ENCODE results near the gene ACOXL.

DNA sequence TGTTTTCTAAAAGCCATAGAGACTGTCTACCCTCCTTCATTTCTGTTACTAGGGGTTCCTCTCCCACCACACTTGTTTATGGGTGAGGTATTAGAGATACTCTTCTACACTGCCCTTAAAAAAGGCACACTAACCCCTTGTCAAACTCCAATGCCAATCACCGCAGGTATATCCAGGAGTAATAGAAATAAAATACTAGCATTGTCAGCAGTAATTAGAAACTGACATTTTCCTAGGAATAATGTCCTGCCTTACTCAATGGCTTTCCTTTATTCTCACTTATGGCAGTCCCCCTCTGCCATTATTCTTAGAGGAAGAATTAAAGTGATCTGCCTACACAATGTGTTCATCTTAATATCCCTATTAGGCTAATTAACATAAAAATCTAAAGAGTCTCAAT is 49.5 kb upstream of the ACOXL start:
- TF ChIP-seq, protein P1, sequence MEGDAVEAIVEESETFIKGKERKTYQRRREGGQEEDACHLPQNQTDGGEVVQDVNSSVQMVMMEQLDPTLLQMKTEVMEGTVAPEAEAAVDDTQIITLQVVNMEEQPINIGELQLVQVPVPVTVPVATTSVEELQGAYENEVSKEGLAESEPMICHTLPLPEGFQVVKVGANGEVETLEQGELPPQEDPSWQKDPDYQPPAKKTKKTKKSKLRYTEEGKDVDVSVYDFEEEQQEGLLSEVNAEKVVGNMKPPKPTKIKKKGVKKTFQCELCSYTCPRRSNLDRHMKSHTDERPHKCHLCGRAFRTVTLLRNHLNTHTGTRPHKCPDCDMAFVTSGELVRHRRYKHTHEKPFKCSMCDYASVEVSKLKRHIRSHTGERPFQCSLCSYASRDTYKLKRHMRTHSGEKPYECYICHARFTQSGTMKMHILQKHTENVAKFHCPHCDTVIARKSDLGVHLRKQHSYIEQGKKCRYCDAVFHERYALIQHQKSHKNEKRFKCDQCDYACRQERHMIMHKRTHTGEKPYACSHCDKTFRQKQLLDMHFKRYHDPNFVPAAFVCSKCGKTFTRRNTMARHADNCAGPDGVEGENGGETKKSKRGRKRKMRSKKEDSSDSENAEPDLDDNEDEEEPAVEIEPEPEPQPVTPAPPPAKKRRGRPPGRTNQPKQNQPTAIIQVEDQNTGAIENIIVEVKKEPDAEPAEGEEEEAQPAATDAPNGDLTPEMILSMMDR (tag by site-specific recombination; IDR thresholded peaks at IDR 0.05) = no peak
- TF ChIP-seq, protein P2, sequence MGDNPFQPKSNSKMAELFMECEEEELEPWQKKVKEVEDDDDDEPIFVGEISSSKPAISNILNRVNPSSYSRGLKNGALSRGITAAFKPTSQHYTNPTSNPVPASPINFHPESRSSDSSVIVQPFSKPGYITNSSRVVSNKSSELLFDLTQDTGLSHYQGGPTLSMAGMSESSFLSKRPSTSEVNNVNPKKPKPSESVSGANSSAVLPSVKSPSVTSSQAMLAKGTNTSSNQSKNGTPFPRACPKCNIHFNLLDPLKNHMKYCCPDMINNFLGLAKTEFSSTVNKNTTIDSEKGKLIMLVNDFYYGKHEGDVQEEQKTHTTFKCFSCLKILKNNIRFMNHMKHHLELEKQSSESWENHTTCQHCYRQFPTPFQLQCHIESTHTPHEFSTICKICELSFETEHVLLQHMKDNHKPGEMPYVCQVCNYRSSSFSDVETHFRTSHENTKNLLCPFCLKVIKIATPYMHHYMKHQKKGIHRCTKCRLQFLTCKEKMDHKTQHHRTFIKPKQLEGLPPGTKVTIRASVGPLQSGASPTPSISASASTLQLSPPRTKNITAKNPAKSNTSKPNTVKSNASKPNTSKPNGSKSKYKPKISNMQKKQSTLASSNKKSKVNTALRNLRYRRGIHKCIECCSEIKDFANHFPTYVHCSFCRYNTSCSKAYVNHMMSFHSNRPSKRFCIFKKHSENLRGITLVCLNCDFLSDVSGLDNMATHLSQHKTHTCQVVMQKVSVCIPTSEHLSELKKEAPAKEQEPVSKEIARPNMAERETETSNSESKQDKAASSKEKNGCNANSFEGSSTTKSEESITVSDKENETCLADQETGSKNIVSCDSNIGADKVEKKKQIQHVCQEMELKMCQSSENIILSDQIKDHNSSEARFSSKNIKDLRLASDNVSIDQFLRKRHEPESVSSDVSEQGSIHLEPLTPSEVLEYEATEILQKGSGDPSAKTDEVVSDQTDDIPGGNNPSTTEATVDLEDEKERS (tag by site-specific recombination; IDR thresholded peaks at IDR 0.05) = no peak
- TF ChIP-seq HOXA7 (CRISPR knock-in tag; IDR thresholded peaks at IDR 0.05; ENCODE audit: borderline replicate concordance) = no peak

Data from HEK293 (cell line).